HepG2 (cell line): ENCODE data around the gene EAF1. TPM values are rescaled to one million over a fixed set of nuclear protein-coding genes. Genes with fewer than 3 reads are reported as not detected.

Source experiments
- ATAC-seq: fragments of 200-7000 bp; cut with Tn5 transposase; 3 replicates; pipeline ENCODE4 v1.9.1; 2020; ENCODE audit warnings: mild to moderate bottlenecking, moderate library complexity
- BruUV-seq: library from RNA; stranded (reverse); fragments of 400-500 nt; replicated peaks from 2 replicates; lab custom pipeline; 2021; lab: Mats Ljungman, UMichigan
- CTCF ChIA-PET: fragments of 300-600 bp; formaldehyde crosslinking; extraction: SDS; loops from one replicate; lab custom pipeline; 2021; ENCODE audit warnings: low total read pairs, inconsistent platforms, low intra/inter-chr PET ratio; lab: Yijun Ruan, JAX
- POLR2A ChIA-PET: fragments of 350-600 bp; sonication (Branson Sonifier 250); formaldehyde crosslinking; loops from one replicate; lab custom pipeline; 2020; ENCODE audit warnings: antibody characterized with exemption, inconsistent platforms; lab: Yijun Ruan, JAX
- DNase-seq: peaks from one replicate; pipeline ENCODE4 v3.0.0-alpha.2; 2015; ENCODE audit warnings: low spot score
- FAIRE-seq: peaks from 3 replicates; lab custom pipeline; 2011; peaks lifted over from hg19 to GRCh38; lab: Jason Lieb, UNC
- H2AFZ ChIP-seq: one replicate; pipeline ENCODE4 v1.6.1; 2011; ENCODE audit warnings: low read length, inconsistent platforms
- H3K27ac ChIP-seq: fragments of 300-600 bp; 3 replicates; pipeline ENCODE4 v1.8.0; 2011; ENCODE audit warnings: mixed run types, mild to moderate bottlenecking, mixed read lengths, low read length, inconsistent platforms; ENCODE audit not compliant: insufficient read depth; ENCODE audit errors: extremely low read length
- H3K27me3 ChIP-seq, 2 experiments: fragments of 200-600 bp in 1 of 2; 2 replicates in 1 of 2; 3 replicates in 1 of 2; pipeline versions ENCODE4 v1.6.0 to v1.8.0; 2011; ENCODE audit warnings: low read length in 2 of 2, mild to moderate bottlenecking in 2 of 2, moderate library complexity in 2 of 2, inconsistent platforms in 1 of 2; ENCODE audit not compliant: insufficient read depth in 2 of 2, control insufficient read depth in 1 of 2
- H3K36me3 ChIP-seq, 2 experiments: fragments of 200-600 bp in 1 of 2; replicated peaks in 1 of 2; 2 replicates in 1 of 2; 3 replicates in 1 of 2; pipeline versions ENCODE4 v1.5.1 to v1.8.0; 2011; ENCODE audit warnings: low read length in 2 of 2, inconsistent platforms in 1 of 2; ENCODE audit not compliant: insufficient read depth in 2 of 2, control insufficient read depth in 1 of 2
- H3K4me1 ChIP-seq: 2 replicates; pipeline ENCODE4 v1.5.1; 2012; ENCODE audit warnings: low read length, inconsistent platforms; ENCODE audit not compliant: insufficient read depth
- H3K4me2 ChIP-seq: 2 replicates; pipeline ENCODE4 v1.6.0; 2011; ENCODE audit warnings: low read depth, low read length, inconsistent platforms
- H3K4me3 ChIP-seq, 3 experiments: fragments of 200-600 bp in 1 of 3; sonication (generic), shearing (Covaris generic) in 1 of 3; replicated peaks in 1 of 3; 2 replicates each; pipeline ENCODE4 v1.5.1; 2011 to 2016; ENCODE audit warnings: low read length in 3 of 3, inconsistent platforms in 2 of 3, low read depth in 2 of 3, mild to moderate bottlenecking in 2 of 3, control low read depth in 1 of 3, mixed read lengths in 1 of 3; ENCODE audit not compliant: insufficient read depth in 1 of 3
- H3K79me2 ChIP-seq: one replicate; pipeline ENCODE4 v1.6.1; 2011; ENCODE audit warnings: low read length, inconsistent platforms; ENCODE audit not compliant: insufficient read depth
- H3K9ac ChIP-seq: 2 replicates; pipeline ENCODE4 v1.6.0; 2011; ENCODE audit warnings: mild to moderate bottlenecking, low read depth, low read length, inconsistent platforms; ENCODE audit not compliant: insufficient read depth
- H3K9me3 ChIP-seq: 2 replicates; pipeline ENCODE4 v1.5.1; 2012; ENCODE audit warnings: mild to moderate bottlenecking, low read length
- H4K20me1 ChIP-seq: 2 replicates; pipeline ENCODE4 v1.6.0; 2011; ENCODE audit warnings: inconsistent platforms, mild to moderate bottlenecking, low read length, moderate library complexity; ENCODE audit not compliant: insufficient read depth
- ATF1 ChIP-seq: IDR thresholded peaks from 2 replicates; pipeline ENCODE4 v1.6.1; 2016; ENCODE audit warnings: mild to moderate bottlenecking, control low read depth
- DDIT3 ChIP-seq: sonication (generic); formaldehyde crosslinking; IDR thresholded peaks from 2 replicates; pipeline ENCODE4 v1.4.0; 2020; ENCODE audit warnings: mild to moderate bottlenecking, missing genetic modification reagents
- DZIP1 ChIP-seq: sonication (generic); formaldehyde crosslinking; IDR thresholded peaks from 2 replicates; pipeline ENCODE4 v1.5.0; 2020; ENCODE audit warnings: mild to moderate bottlenecking, missing genetic modification reagents
- IKZF5 ChIP-seq: IDR thresholded peaks from 2 replicates; pipeline ENCODE4 v1.6.1; 2018; ENCODE audit warnings: missing genetic modification reagents, mild to moderate bottlenecking, missing compliant biosample characterization
- IRF9 ChIP-seq: sonication (generic); formaldehyde crosslinking; IDR thresholded peaks from 2 replicates; pipeline ENCODE4 v1.8.0; 2022; ENCODE audit warnings: missing genetic modification reagents, mild to moderate bottlenecking, borderline replicate concordance
- ISL2 ChIP-seq: sonication (generic); formaldehyde crosslinking; IDR thresholded peaks from 2 replicates; pipeline ENCODE4 v1.5.0; 2020; ENCODE audit warnings: missing genetic modification reagents
- KMT2A ChIP-seq: sonication (generic); formaldehyde crosslinking; IDR thresholded peaks from 2 replicates; pipeline ENCODE4 v1.4.0; 2020; ENCODE audit warnings: missing genetic modification reagents
- TCF12 ChIP-seq, 2 experiments: fragments of 450-650 bp in 1 of 2; sonication (generic) in 1 of 2; formaldehyde crosslinking in 1 of 2; IDR thresholded peaks; 2 replicates each; pipeline versions ENCODE4 v1.6.1 to v1.8.0; 2017 to 2022; ENCODE audit warnings: antibody characterized with exemption in 1 of 2, mild to moderate bottlenecking in 1 of 2, missing genetic modification reagents in 1 of 2, moderate library complexity in 1 of 2
- ZNF3 ChIP-seq: IDR thresholded peaks from 2 replicates; pipeline ENCODE4 v1.7.0; 2017; ENCODE audit warnings: inconsistent platforms
- ZNF331 ChIP-seq: sonication (generic); formaldehyde crosslinking; IDR thresholded peaks from 2 replicates; pipeline ENCODE4 v1.4.0; 2020; ENCODE audit warnings: missing genetic modification reagents
- ZNF749 ChIP-seq: sonication (generic); formaldehyde crosslinking; IDR thresholded peaks from 2 replicates; pipeline ENCODE4 v1.8.0; 2022; ENCODE audit warnings: mild to moderate bottlenecking, missing genetic modification reagents, moderate library complexity, borderline replicate concordance
- WGBS: methylation state at CpG from one replicate; pipeline ENCODE4 v1.1.6; 2017; ENCODE audit warnings: low lambda C conversion rate; 5-methylcytosine and 5-hydroxymethylcytosine counted together
- in situ Hi-C: cut with HindIII; loops from 2 replicates; pipeline ENCODE4 v1.10.0; 2017; ENCODE audit warnings: low pct_unique_long_range_greater_than_20kb; ENCODE audit not compliant: extremely low pct_ligation_motif_present
- intact Hi-C: fragments of 100-400 bp; cut with micrococcal nuclease; formaldehyde crosslinking; loops from one replicate; pipeline ENCODE4 v1.10.0; 2022; ENCODE audit not compliant: unreplicated experiment
- polyA plus RNA-seq, 8 experiments: library from polyadenylated mRNA; depleted of rRNA in 3 of 8; stranded (reverse) in 7 of 8; unstranded in 1 of 8; fragments of >200 nt; fragmentation: Illumina TruSeq in 4 of 8; extraction: Trizol in 4 of 8; gene quantifications; 2 replicates each; pipeline versions ENCODE4 v1.2.1 to v1.2.3, GENCODE V29; 2011 to 2016; ENCODE audit warnings: low read depth in 4 of 8, missing spikeins in 1 of 8, mixed read lengths in 1 of 8; ENCODE audit not compliant: insufficient read depth in 1 of 8
- total RNA-seq, 5 experiments: library from RNA; depleted of rRNA; stranded (reverse); fragments of >200 nt; fragmentation: Illumina TruSeq; extraction: Trizol; gene quantifications; 2 replicates each; pipeline ENCODE4 v1.2.3, GENCODE V29; 2016; ENCODE audit warnings: low read depth in 1 of 5
- TF ChIP-seq, protein P1 (sequence below): sonication (generic); formaldehyde crosslinking; conservative IDR thresholded peaks from 2 replicates; pipeline ENCODE4 v1.8.0; 2022; ENCODE audit warnings: missing genetic modification reagents
- TF ChIP-seq, protein P2 (sequence below): sonication (generic); formaldehyde crosslinking; conservative IDR thresholded peaks from 2 replicates; pipeline ENCODE4 v1.4.0; 2020; ENCODE audit warnings: missing genetic modification reagents
- TF ChIP-seq, protein P3 (sequence below): IDR thresholded peaks from 2 replicates; pipeline ENCODE4 v1.6.1; 2016; ENCODE audit warnings: missing genetic modification reagents, missing compliant biosample characterization

EAF1 gene
- total and polyA plus RNA-seq, 2 of the 13 experiments (the other 11 are each of a cell fraction or from before 2014, with no cell fraction given): 8.1 to 30.0 TPM

DNA sequence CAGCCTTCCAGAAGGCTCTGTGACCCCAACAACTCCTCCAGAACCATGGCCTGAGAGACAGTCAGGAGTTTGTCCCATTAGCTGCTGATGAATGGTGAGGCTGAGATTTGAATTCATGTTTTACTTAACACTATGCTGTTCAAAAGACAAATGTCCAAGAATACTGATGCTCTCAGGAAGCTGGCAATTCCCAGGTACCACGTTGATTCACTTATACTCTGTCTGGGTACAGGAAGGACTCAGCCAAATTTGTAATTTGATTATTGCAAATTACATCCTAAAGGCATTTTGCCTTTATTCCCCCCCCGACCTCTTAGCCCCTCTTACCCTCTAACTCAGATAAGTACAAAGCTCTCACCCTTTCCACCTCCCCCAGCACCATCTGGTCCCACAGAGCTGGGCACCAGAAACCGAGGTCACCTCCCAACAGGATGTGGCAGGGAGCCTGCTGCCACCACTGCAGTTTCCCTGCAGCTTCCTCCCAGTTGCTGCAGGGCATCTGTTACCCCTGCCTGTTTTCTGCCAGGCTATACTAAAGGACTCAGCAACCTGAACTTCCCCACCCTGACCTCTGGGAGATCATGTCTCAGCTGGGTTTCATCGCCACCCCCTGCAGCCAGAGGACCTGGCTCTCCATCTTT, 33.6 kb downstream of the EAF1 start:
- Histone ChIP-seq H3K36me3 (no peaks in the 10 kb centered on the region), H3K9ac (no peak overlapping the region), H3K27me3 (no peaks in the 10 kb centered on the region), H3K79me2 (no peaks in the 10 kb centered on the region), H4K20me1 (no peaks in the 10 kb centered on the region), H2AFZ (no peak overlapping the region), H3K9me3 (no peaks in the 10 kb centered on the region), H3K4me3 (no peak overlapping the region), H3K4me1 (peaks cover 7% of the 10 kb centered on the region), H3K27ac (no peak overlapping the region), H3K4me2 (no peak overlapping the region)
- CTCF ChIA-PET: no interaction called here
- no TSS peak for BruUV-seq
- POLR2A ChIA-PET: no interaction called here
- in situ Hi-C loops: no loop called here
- FAIRE-seq (no peak), DNase-seq (no peak), ATAC-seq (peak; percentile 37; the same call in 2 of the 3 replicates)
- 10% methylated on average over 4 of the region's 4 CpGs for WGBS
- intact Hi-C loops: no loop called here
- TF ChIP-seq TCF12 (IDR thresholded peaks at IDR 0.05) (no peak), TCF12 (CRISPR knock-in tag; IDR thresholded peaks at IDR 0.05) (no peak), ZNF3 (CRISPR knock-in tag) (no peak), IRF9 (CRISPR knock-in tag) (no peak), IKZF5 (CRISPR knock-in tag) (no peak), ISL2 (no peak), ZNF749 (CRISPR knock-in tag) (no peak), DZIP1 (CRISPR knock-in tag) (no peak), KMT2A (CRISPR knock-in tag) (no peak), ATF1 (CRISPR knock-in tag) (no peak), DDIT3 (no peak), ZNF331 (no peak)
- TF ChIP-seq, protein P1, sequence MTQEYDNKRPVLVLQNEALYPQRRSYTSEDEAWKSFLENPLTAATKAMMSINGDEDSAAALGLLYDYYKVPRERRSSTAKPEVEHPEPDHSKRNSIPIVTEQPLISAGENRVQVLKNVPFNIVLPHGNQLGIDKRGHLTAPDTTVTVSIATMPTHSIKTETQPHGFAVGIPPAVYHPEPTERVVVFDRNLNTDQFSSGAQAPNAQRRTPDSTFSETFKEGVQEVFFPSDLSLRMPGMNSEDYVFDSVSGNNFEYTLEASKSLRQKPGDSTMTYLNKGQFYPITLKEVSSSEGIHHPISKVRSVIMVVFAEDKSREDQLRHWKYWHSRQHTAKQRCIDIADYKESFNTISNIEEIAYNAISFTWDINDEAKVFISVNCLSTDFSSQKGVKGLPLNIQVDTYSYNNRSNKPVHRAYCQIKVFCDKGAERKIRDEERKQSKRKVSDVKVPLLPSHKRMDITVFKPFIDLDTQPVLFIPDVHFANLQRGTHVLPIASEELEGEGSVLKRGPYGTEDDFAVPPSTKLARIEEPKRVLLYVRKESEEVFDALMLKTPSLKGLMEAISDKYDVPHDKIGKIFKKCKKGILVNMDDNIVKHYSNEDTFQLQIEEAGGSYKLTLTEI (CRISPR knock-in tag): no peak
- TF ChIP-seq, protein P2, sequence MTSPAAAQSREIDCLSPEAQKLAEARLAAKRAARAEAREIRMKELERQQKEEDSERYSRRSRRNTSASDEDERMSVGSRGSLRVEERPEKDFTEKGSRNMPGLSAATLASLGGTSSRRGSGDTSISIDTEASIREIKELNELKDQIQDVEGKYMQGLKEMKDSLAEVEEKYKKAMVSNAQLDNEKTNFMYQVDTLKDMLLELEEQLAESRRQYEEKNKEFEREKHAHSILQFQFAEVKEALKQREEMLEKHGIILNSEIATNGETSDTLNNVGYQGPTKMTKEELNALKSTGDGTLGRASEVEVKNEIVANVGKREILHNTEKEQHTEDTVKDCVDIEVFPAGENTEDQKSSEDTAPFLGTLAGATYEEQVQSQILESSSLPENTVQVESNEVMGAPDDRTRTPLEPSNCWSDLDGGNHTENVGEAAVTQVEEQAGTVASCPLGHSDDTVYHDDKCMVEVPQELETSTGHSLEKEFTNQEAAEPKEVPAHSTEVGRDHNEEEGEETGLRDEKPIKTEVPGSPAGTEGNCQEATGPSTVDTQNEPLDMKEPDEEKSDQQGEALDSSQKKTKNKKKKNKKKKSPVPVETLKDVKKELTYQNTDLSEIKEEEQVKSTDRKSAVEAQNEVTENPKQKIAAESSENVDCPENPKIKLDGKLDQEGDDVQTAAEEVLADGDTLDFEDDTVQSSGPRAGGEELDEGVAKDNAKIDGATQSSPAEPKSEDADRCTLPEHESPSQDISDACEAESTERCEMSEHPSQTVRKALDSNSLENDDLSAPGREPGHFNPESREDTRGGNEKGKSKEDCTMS (CRISPR knock-in tag): no peak
- TF ChIP-seq, protein P3, sequence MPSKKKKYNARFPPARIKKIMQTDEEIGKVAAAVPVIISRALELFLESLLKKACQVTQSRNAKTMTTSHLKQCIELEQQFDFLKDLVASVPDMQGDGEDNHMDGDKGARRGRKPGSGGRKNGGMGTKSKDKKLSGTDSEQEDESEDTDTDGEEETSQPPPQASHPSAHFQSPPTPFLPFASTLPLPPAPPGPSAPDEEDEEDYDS (CRISPR knock-in tag): no peak
